Sigmoid colon (tissue), 7 donors: ENCODE measurements around the gene NOP56. TPM values are rescaled to one million over a fixed set of nuclear protein-coding genes. Genes with fewer than 3 reads are reported as not detected.

Source experiments
- DNase-seq: peaks from one replicate; pipeline ENCODE4 v3.0.0-alpha.2; 2019
- H3K27ac ChIP-seq, 4 donors: fragments of 200-600 bp; sonication (generic); one replicate each; pipeline ENCODE4 v1.5.1; 2016 to 2019; ENCODE audit warnings: mild to moderate bottlenecking in 1 of 4
- H3K27me3 ChIP-seq, 3 donors: fragments of 200-600 bp; sonication (generic); one replicate each; pipeline ENCODE4 v1.5.1; 2019; ENCODE audit warnings: mild to moderate bottlenecking in 1 of 3
- H3K36me3 ChIP-seq, 4 donors: fragments of 200-600 bp; sonication (generic); one replicate each; pipeline ENCODE4 v1.5.1; 2016 to 2019
- H3K4me1 ChIP-seq, 4 donors: fragments of 200-600 bp; sonication (generic); one replicate each; pipeline ENCODE4 v1.5.1; 2017 to 2019
- H3K4me3 ChIP-seq, 4 donors: fragments of 200-600 bp; sonication (generic); one replicate each; pipeline ENCODE4 v1.5.1; 2017 to 2019; ENCODE audit warnings: mild to moderate bottlenecking in 2 of 4, moderate library complexity in 1 of 4
- H3K9me3 ChIP-seq, 4 donors: fragments of 200-600 bp in 3 of 4; sonication (generic) in 3 of 4; one replicate each; pipeline versions ENCODE4 v1.5.1 to v1.6.1; 2013 to 2019
- CTCF ChIP-seq, 4 experiments: fragments of 450-650 bp in 3 of 4; fragments of 200-600 bp in 1 of 4; IDR thresholded peaks; one replicate each; pipeline ENCODE4 v1.5.1; 2016 to 2019; ENCODE audit warnings: antibody characterized with exemption in 4 of 4, mild to moderate bottlenecking in 3 of 4, moderate library complexity in 2 of 4
- EP300 ChIP-seq, 4 donors: sonication (generic); formaldehyde crosslinking; IDR thresholded peaks; one replicate each; pipeline ENCODE4 v1.6.1; 2017; ENCODE audit warnings: antibody characterized with exemption in 4 of 4
- POLR2A ChIP-seq, 2 donors: fragments of 450-650 bp; IDR thresholded peaks; one replicate each; pipeline ENCODE4 v1.6.1; 2016; ENCODE audit warnings: antibody characterized with exemption in 2 of 2, mild to moderate bottlenecking in 2 of 2, moderate library complexity in 2 of 2
- POLR2AphosphoS5 ChIP-seq, 4 donors: sonication (generic); formaldehyde crosslinking; IDR thresholded peaks; one replicate each; pipeline ENCODE4 v1.6.1; 2017; ENCODE audit warnings: antibody characterized with exemption in 4 of 4
- WGBS, 2 donors: extraction: QIAGEN DNeasy Blood & Tissue Kit; methylation state at CpG; one replicate each; pipeline ENCODE4 v1.1.7; 2013; 5-methylcytosine and 5-hydroxymethylcytosine counted together
- intact Hi-C: fragments of 100-400 bp; cut with DNase I; formaldehyde crosslinking; loops from one replicate; pipeline ENCODE4 v1.15.1; 2023
- polyA plus RNA-seq, 3 donors: library from polyadenylated mRNA; stranded (reverse); fragments of 200-250 nt; gene quantifications; one replicate each; pipeline ENCODE4 v1.2.3, GENCODE V29; 2013
- total RNA-seq, 4 donors: library from RNA; depleted of rRNA; stranded (reverse); fragments of >200 nt; gene quantifications; one replicate each; pipeline ENCODE4 v1.1.0, GENCODE V29; 2016
- donor health status: healthy with polysubstance abuse.
- donor health status: Bipolar disorder and iron deficiency.
- donor health status: healthy.

Gene NOP56
- total and polyA plus RNA-seq, 7 donors, result 33.6 to 152 (median 62.7) TPM

GRCh38 chr20:2658414-2659354 lies 6.3 kb downstream of the NOP56 start:
- intact Hi-C loops, result no loop called here
- 73 to 81% methylated on average over 13 of the region's 13 CpGs for WGBS, 2 donors
- TF ChIP-seq POLR2AphosphoS5 (IDR thresholded peaks at IDR 0.05), result no peak
- TF ChIP-seq POLR2A (IDR thresholded peaks at IDR 0.05), result no peak
- no peak for TF ChIP-seq CTCF (IDR thresholded peaks at IDR 0.05)
- no peak for TF ChIP-seq EP300 (IDR thresholded peaks at IDR 0.05)
- Histone ChIP-seq H3K36me3 (peaks cover 57 to 90% (median 72%) of the 10 kb centered on the region in 4 donors), H3K9me3 (no peaks in the 10 kb centered on the region), H3K4me1 (peaks cover 0 to 24% (median 23%) of the 10 kb centered on the region in 4 donors), H3K27ac (no peak overlapping the region), H3K27me3 (no peaks in the 10 kb centered on the region), H3K4me3 (no peak overlapping the region)
- no peak for DNase-seq

- no peak overlapping the region for H3K4me3 ChIP-seq
- TF ChIP-seq CTCF (IDR thresholded peaks at IDR 0.05), result no peak
- no peak for TF ChIP-seq POLR2A (IDR thresholded peaks at IDR 0.05)
- no peak for TF ChIP-seq POLR2AphosphoS5 (IDR thresholded peaks at IDR 0.05)
- no peak for TF ChIP-seq EP300 (IDR thresholded peaks at IDR 0.05)
- H3K36me3 ChIP-seq, result peaks cover 57 to 82% (median 70%) of the 10 kb centered on the region in 4 donors
- WGBS, 2 donors, result 92% methylated on average over 10 of the region's 10 CpGs
- H3K9me3 ChIP-seq, result no peaks in the 10 kb centered on the region
- no peaks in the 10 kb centered on the region for H3K27me3 ChIP-seq
- no peak for DNase-seq
- intact Hi-C loops, result no loop called here
- no peak overlapping the region for H3K27ac ChIP-seq
- peaks cover 0 to 20% (median 16%) of the 10 kb centered on the region in 4 donors for H3K4me1 ChIP-seq
These were observed 7.1 kb downstream of the NOP56 start for GRCh38 chr20:2659547-2659946.

- H3K27ac ChIP-seq, result peak overlapping the region; percentile 78 to 94 (median 92)
- no peaks in the 10 kb centered on the region for H3K27me3 ChIP-seq
- no peaks in the 10 kb centered on the region for H3K9me3 ChIP-seq
- H3K4me3 ChIP-seq, result peak overlapping the region; percentile 75 to 96 (median 88)
- H3K36me3 ChIP-seq, result peaks cover 22 to 44% (median 32%) of the 10 kb centered on the region in 4 donors
- intact Hi-C loops, result loop anchor here (1.0 kb wide), 1 partner anchor 11 kb away; the partner anchor contains the start of gene NOP56
- DNase-seq, result no peak
- peaks cover 0 to 18% (median 17%) of the 10 kb centered on the region in 4 donors for H3K4me1 ChIP-seq
- 2 to 8% methylated on average over 13 of the region's 13 CpGs for WGBS, 2 donors
- no peak for TF ChIP-seq POLR2A (IDR thresholded peaks at IDR 0.05)
- no peak for TF ChIP-seq EP300 (IDR thresholded peaks at IDR 0.05)
- no peak for TF ChIP-seq CTCF (IDR thresholded peaks at IDR 0.05)
- TF ChIP-seq POLR2AphosphoS5 (IDR thresholded peaks at IDR 0.05), result no peak
These were observed 11.0 kb downstream of the NOP56 start for GRCh38 chr20:2663364-2663886.

- H3K4me1 ChIP-seq, result peaks cover 0 to 18% (median 17%) of the 10 kb centered on the region in 4 donors
- intact Hi-C loops, result loop anchor here (1.0 kb wide), 2 partner anchors 12 to 28 kb away; partner anchors contain the start of genes EBF4 and NOP56
These were observed 11.7 kb downstream of the NOP56 start, which contains the start of gene IDH3B for GRCh38 chr20:2663887-2664719. TSS of gene IDH3B (minus strand) at chr20:2664216. CDS start at chr20:2664188, 28 bp downstream.

More at GRCh38 chr20:2663887-2664719, 11.7 kb downstream of the NOP56 start, which contains the start of gene IDH3B:
- 6 to 8% methylated on average over 49 of the region's 49 CpGs for WGBS, 2 donors
- Histone ChIP-seq H3K4me3 (peak within 1 kb of the TSS; percentile 75 to 96 (median 88)), H3K27me3 (no peaks in the 10 kb centered on the region), H3K9me3 (no peaks in the 10 kb centered on the region), H3K27ac (peak within 1 kb of the TSS; percentile 78 to 94 (median 92)), H3K36me3 (peaks cover 15 to 37% (median 25%) of the 10 kb centered on the region in 4 donors)
- peak; percentile 97 for DNase-seq
- TF ChIP-seq POLR2A (IDR thresholded peaks at IDR 0.05), result peak; percentile 81 to 84
- peak; percentile 95 to 96 (median 96) for TF ChIP-seq POLR2AphosphoS5 (IDR thresholded peaks at IDR 0.05)
- TF ChIP-seq CTCF (IDR thresholded peaks at IDR 0.05), result no peak
- no peak for TF ChIP-seq EP300 (IDR thresholded peaks at IDR 0.05)
